Smooth muscle cell (in vitro differentiated cells): ENCODE results near the gene TCF15. TPM values are rescaled to one million over a fixed set of nuclear protein-coding genes. Genes with fewer than 3 reads are reported as not detected.

Source experiments
- DNase-seq: peaks from one replicate; lab custom pipeline; 2025; ENCODE audit not compliant: unreplicated experiment; lab: John Stamatoyannopoulos, UW
- H2AFZ ChIP-seq: fragments of 200-600 bp; sonication (generic); 2 replicates; pipeline ENCODE4 v1.6.0; 2016; ENCODE audit warnings: antibody characterized with exemption, low read depth, mild to moderate bottlenecking
- H3F3A ChIP-seq: fragments of 200-600 bp; sonication (generic); 2 replicates; pipeline ENCODE4 v1.6.0; 2017; ENCODE audit warnings: antibody characterized with exemption, low read depth
- H3K27ac ChIP-seq: fragments of 200-600 bp; sonication (generic); 2 replicates; pipeline ENCODE4 v1.5.1; 2016; ENCODE audit warnings: low read depth, mild to moderate bottlenecking
- H3K27me3 ChIP-seq: fragments of 200-600 bp; sonication (generic); 2 replicates; pipeline ENCODE4 v1.6.1; 2016; ENCODE audit warnings: low read depth, mild to moderate bottlenecking
- H3K36me3 ChIP-seq: fragments of 200-600 bp; sonication (generic); 2 replicates; pipeline ENCODE4 v1.5.1; 2016; ENCODE audit warnings: low read depth
- H3K4me1 ChIP-seq: fragments of 200-600 bp; sonication (generic); 2 replicates; pipeline ENCODE4 v1.5.1; 2016; ENCODE audit warnings: low read depth
- H3K4me2 ChIP-seq: fragments of 200-600 bp; sonication (generic); 2 replicates; pipeline ENCODE4 v1.6.0; 2016; ENCODE audit warnings: mild to moderate bottlenecking
- H3K4me3 ChIP-seq: fragments of 200-600 bp; sonication (generic); 2 replicates; pipeline ENCODE4 v1.5.1; 2016; ENCODE audit warnings: mild to moderate bottlenecking
- H3K79me2 ChIP-seq: fragments of 200-600 bp; sonication (generic); 2 replicates; pipeline ENCODE4 v1.6.0; 2016; ENCODE audit warnings: low read depth, mild to moderate bottlenecking
- H3K9ac ChIP-seq: fragments of 200-600 bp; sonication (generic); 2 replicates; pipeline ENCODE4 v1.6.0; 2016; ENCODE audit warnings: low read depth
- H3K9me3 ChIP-seq: fragments of 200-600 bp; sonication (generic); replicated peaks from 2 replicates; pipeline ENCODE4 v1.5.1; 2016; ENCODE audit warnings: low read depth
- H4K20me1 ChIP-seq: fragments of 200-600 bp; sonication (generic); 2 replicates; pipeline ENCODE4 v1.6.0; 2016; ENCODE audit warnings: low read depth
- CTCF ChIP-seq: fragments of 200-600 bp; sonication (generic); IDR thresholded peaks from 2 replicates; pipeline ENCODE4 v1.5.1; 2017; ENCODE audit warnings: borderline replicate concordance, mild to moderate bottlenecking, antibody characterized with exemption; ENCODE audit not compliant: insufficient read depth, poor library complexity, severe bottlenecking
- WGBS: methylation state at CpG from one replicate; pipeline ENCODE4 v1.1.7; 2016; ENCODE audit warnings: low lambda C conversion rate; 5-methylcytosine and 5-hydroxymethylcytosine counted together
- polyA plus RNA-seq: library from polyadenylated mRNA; unstranded; fragments of >200 nt; fragmentation: Nextera tagmentation; extraction: Ambion mirVana; gene quantifications from 2 replicates; pipeline ENCODE4 v1.2.1, GENCODE V29; 2016
- total RNA-seq: library from RNA; depleted of rRNA; stranded (reverse); fragments of >200 nt; gene quantifications from 2 replicates; pipeline ENCODE4 v1.2.3, GENCODE V29; 2014

TCF15 gene
- total and polyA plus RNA-seq, 2 experiments from 2014 or later: not detected

GRCh38 chr20:617934-618690 lies 8.0 kb upstream of the TCF15 start:
- H3K27ac ChIP-seq: no peak overlapping the region
- H3F3A ChIP-seq: no peaks in the 10 kb centered on the region
- WGBS: 66% methylated on average over 4 of the region's 4 CpGs
- no peaks in the 10 kb centered on the region for H3K36me3 ChIP-seq
- no peaks in the 10 kb centered on the region for H3K4me1 ChIP-seq
- H2AFZ ChIP-seq: no peak overlapping the region
- TF ChIP-seq CTCF: no peak
- no peaks in the 10 kb centered on the region for H3K9me3 ChIP-seq
- no peak for DNase-seq
- no peak overlapping the region for H3K4me3 ChIP-seq
- H4K20me1 ChIP-seq: no peaks in the 10 kb centered on the region
- no peak overlapping the region for H3K4me2 ChIP-seq
- peaks cover 4% of the 10 kb centered on the region for H3K27me3 ChIP-seq
- H3K79me2 ChIP-seq: no peaks in the 10 kb centered on the region
- no peak overlapping the region for H3K9ac ChIP-seq

- no peaks in the 10 kb centered on the region for H3K36me3 ChIP-seq
- TF ChIP-seq CTCF: no peak
- no peaks in the 10 kb centered on the region for H3K9me3 ChIP-seq
- no peak overlapping the region for H3K27ac ChIP-seq
- H3K4me1 ChIP-seq: no peaks in the 10 kb centered on the region
- H3K79me2 ChIP-seq: no peaks in the 10 kb centered on the region
- no peak overlapping the region for H3K9ac ChIP-seq
- H2AFZ ChIP-seq: no peak overlapping the region
- peaks cover 30% of the 10 kb centered on the region for H3K27me3 ChIP-seq
- WGBS: 74% methylated on average over 4 of the region's 4 CpGs
- H3K4me3 ChIP-seq: no peak overlapping the region
- no peaks in the 10 kb centered on the region for H4K20me1 ChIP-seq
- H3F3A ChIP-seq: no peaks in the 10 kb centered on the region
- no peak overlapping the region for H3K4me2 ChIP-seq
- no peak for DNase-seq
Observed at GRCh38 chr20:615514-615913, 5.4 kb upstream of the TCF15 start.

- H3K4me1 ChIP-seq: no peaks in the 10 kb centered on the region
- peaks cover 56% of the 10 kb centered on the region for H3K27me3 ChIP-seq
- H3F3A ChIP-seq: no peaks in the 10 kb centered on the region
- H3K27ac ChIP-seq: no peak overlapping the region
- H3K4me2 ChIP-seq: no peak overlapping the region
- no peak overlapping the region for H3K4me3 ChIP-seq
- H2AFZ ChIP-seq: no peak overlapping the region
- no peaks in the 10 kb centered on the region for H3K9me3 ChIP-seq
- H3K36me3 ChIP-seq: no peaks in the 10 kb centered on the region
- no peak for DNase-seq
- TF ChIP-seq CTCF: no peak
- 40% methylated on average over 8 of the region's 8 CpGs for WGBS
- no peak overlapping the region for H3K9ac ChIP-seq
- H4K20me1 ChIP-seq: no peaks in the 10 kb centered on the region
- no peaks in the 10 kb centered on the region for H3K79me2 ChIP-seq
Observed at GRCh38 chr20:611843-612185, 1.7 kb upstream of the TCF15 start.
